Stimulated activated CD8-positive, alpha-beta memory T cell treated with anti-CD3 and anti-CD28 coated beads, Interleukin-7, amount 100 ng/mL, for 1 hour (primary cell): ENCODE measurements around the gene C19orf85.

Source experiments
- DNase-seq, 2 donors: peaks; one replicate each; pipeline ENCODE4 v3.0.0-alpha.2; 2020; ENCODE audit warnings: low read depth in 2 of 2

Gene C19orf85

GRCh38 chr19:55489711-55490477 is 25.3 kb upstream of the C19orf85 start:
- DNase-seq, result no peak

GRCh38 chr19:55488986-55489710 is 24.6 kb upstream of the C19orf85 start:
- no peak for DNase-seq

- no peak for DNase-seq
These were observed 23.6 kb upstream of the C19orf85 start, which contains the start of gene SSC5D for GRCh38 chr19:55487924-55488687. TSS of gene SSC5D (plus strand) at chr19:55488436. CDS start at chr19:55488590, 154 bp downstream.

GRCh38 chr19:55486971-55487923 is 22.7 kb upstream of the C19orf85 start:
- no peak for DNase-seq

GRCh38 chr19:55486043-55486970 is 21.8 kb upstream of the C19orf85 start:
- DNase-seq, result no peak

- no peak for DNase-seq
These were observed 21.0 kb upstream of the C19orf85 start for GRCh38 chr19:55485439-55486011.

- DNase-seq, result peak; percentile 19 to 40
These were observed 20.3 kb upstream of the C19orf85 start, which contains the start of gene NAT14 for GRCh38 chr19:55484593-55485438. TSS of gene NAT14 (plus strand) at chr19:55485188. CDS start at chr19:55485709, 521 bp downstream.

- no peak for DNase-seq
These were observed 19.4 kb upstream of the C19orf85 start for GRCh38 chr19:55483706-55484592.

- no peak for DNase-seq
These were observed 18.6 kb upstream of the C19orf85 start for GRCh38 chr19:55482967-55483705.

- DNase-seq, result no peak
These were observed 17.8 kb upstream of the C19orf85 start for GRCh38 chr19:55482156-55482961.

- no peak for DNase-seq
These were observed 17.2 kb upstream of the C19orf85 start for GRCh38 chr19:55481794-55482155.

- DNase-seq, result no peak
These were observed 16.7 kb upstream of the C19orf85 start for GRCh38 chr19:55481148-55481793.

- DNase-seq, result no peak
These were observed 15.1 kb upstream of the C19orf85 start for GRCh38 chr19:55479451-55480230.

GRCh38 chr19:55479045-55479444 is 14.5 kb upstream of the C19orf85 start:
- DNase-seq, result no peak

- no peak for DNase-seq
These were observed 13.8 kb upstream of the C19orf85 start for GRCh38 chr19:55478364-55478763.
